ENCODE results near the gene STAC. TPM values are rescaled to one million over a fixed set of nuclear protein-coding genes. Genes with fewer than 3 reads are reported as not detected.
A peak's percentile ranks its signal among the peaks of the same experiment; 100 is the strongest.

Gene STAC
- total RNA-seq, 2 donors from 2014 or later = 0.29 TPM; not detected in 1

GRCh38 chr3:36393563-36393962, 13.3 kb downstream of the STAC start:
- no peak for DNase-seq (ENCODE audit: low spot score)
- peaks cover 2 to 8% of the 10 kb centered on the region in 2 donors for H3K27me3 Mint-ChIP-seq
- ATAC-seq = no peak
- no peaks in the 10 kb centered on the region for H3K36me3 Mint-ChIP-seq
- no peak overlapping the region for H3K27ac Mint-ChIP-seq
- no peak overlapping the region for H3K4me3 Mint-ChIP-seq
- H3K4me1 Mint-ChIP-seq (ENCODE audit: low read depth in 2 of 2) = no peaks in the 10 kb centered on the region
- peaks cover 10% of the 10 kb centered on the region for H3K9me3 Mint-ChIP-seq

DNA sequence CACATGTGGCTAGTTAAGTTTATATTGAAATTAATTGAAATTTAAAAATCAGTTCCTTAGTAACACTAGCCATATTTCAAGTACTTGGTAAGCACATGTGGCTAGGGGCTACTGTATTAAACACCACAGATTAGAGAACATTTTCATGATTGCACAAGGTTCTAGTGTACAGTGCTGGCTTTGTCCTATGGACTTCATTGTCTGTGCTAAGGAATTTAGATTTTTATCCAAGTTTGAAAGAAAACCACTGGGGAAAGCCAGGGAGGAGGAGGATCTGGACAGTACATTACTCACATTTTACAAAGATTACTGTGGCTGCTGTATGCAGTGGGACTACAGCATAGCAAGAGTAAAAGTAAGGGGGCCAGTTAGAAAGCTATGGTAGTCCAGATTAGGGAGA, 13.9 kb downstream of the STAC start:
- no peaks in the 10 kb centered on the region for H3K4me1 Mint-ChIP-seq (ENCODE audit: low read depth in 2 of 2)
- no peak for ATAC-seq
- H3K27me3 Mint-ChIP-seq = peaks cover 2 to 8% of the 10 kb centered on the region in 2 donors
- no peak overlapping the region for H3K27ac Mint-ChIP-seq
- no peak for DNase-seq (ENCODE audit: low spot score)
- H3K36me3 Mint-ChIP-seq = no peaks in the 10 kb centered on the region
- H3K4me3 Mint-ChIP-seq = no peak overlapping the region
- H3K9me3 Mint-ChIP-seq = peaks cover 10% of the 10 kb centered on the region

GRCh38 chr3:36397841-36398240, 17.5 kb downstream of the STAC start:
- Mint-ChIP-seq H3K27ac (no peak overlapping the region), H3K9me3 (peaks cover 10% of the 10 kb centered on the region), H3K36me3 (no peaks in the 10 kb centered on the region), H3K27me3 (peaks cover 2 to 8% of the 10 kb centered on the region in 2 donors), H3K4me3 (no peak overlapping the region), H3K4me1 (ENCODE audit: low read depth in 2 of 2) (no peaks in the 10 kb centered on the region)
- DNase-seq (ENCODE audit: low spot score) (no peak), ATAC-seq (no peak)

DNA sequence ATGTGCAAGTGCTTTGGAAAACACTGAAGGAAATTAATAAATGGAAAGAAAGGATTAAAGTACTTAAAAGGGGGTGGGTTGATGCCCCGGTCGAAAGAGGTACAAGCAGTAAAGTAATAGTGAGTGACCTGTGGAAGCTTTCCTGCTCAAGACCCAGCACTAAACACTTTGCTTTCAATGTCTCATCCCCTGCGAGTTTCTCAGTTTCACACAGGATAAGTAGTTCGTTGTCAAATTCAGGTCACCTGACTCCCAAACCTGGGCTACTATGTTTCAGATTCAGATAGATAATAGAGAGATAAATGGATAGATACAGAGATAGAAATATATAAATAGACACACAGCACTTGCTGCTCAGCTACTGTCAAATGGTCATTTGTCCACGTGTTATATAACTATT, 19.6 kb downstream of the STAC start:
- ATAC-seq (no peak), DNase-seq (ENCODE audit: low spot score) (no peak)
- Mint-ChIP-seq H3K27me3 (peaks cover 0 to 8% of the 10 kb centered on the region in 2 donors), H3K4me3 (no peak overlapping the region), H3K27ac (no peak overlapping the region), H3K9me3 (peaks cover 6% of the 10 kb centered on the region), H3K36me3 (no peaks in the 10 kb centered on the region), H3K4me1 (ENCODE audit: low read depth in 2 of 2) (no peaks in the 10 kb centered on the region)

GRCh38 chr3:36401056-36401455, 20.8 kb downstream of the STAC start:
- DNase-seq (ENCODE audit: low spot score) (no peak), ATAC-seq (no peak)
- H3K27ac Mint-ChIP-seq = no peak overlapping the region
- H3K9me3 Mint-ChIP-seq = peaks cover 6% of the 10 kb centered on the region
- H3K4me3 Mint-ChIP-seq = no peak overlapping the region
- no peaks in the 10 kb centered on the region for H3K4me1 Mint-ChIP-seq (ENCODE audit: low read depth in 2 of 2)
- no peaks in the 10 kb centered on the region for H3K36me3 Mint-ChIP-seq
- H3K27me3 Mint-ChIP-seq = peaks cover 0 to 8% of the 10 kb centered on the region in 2 donors

GRCh38 chr3:36403661-36404060, 23.4 kb downstream of the STAC start:
- Mint-ChIP-seq H3K9me3 (peaks cover 2% of the 10 kb centered on the region), H3K27me3 (no peaks in the 10 kb centered on the region), H3K36me3 (no peaks in the 10 kb centered on the region), H3K4me1 (ENCODE audit: low read depth in 2 of 2) (no peaks in the 10 kb centered on the region), H3K4me3 (no peak overlapping the region), H3K27ac (no peak overlapping the region)
- ATAC-seq (no peak), DNase-seq (ENCODE audit: low spot score) (no peak)

DNA sequence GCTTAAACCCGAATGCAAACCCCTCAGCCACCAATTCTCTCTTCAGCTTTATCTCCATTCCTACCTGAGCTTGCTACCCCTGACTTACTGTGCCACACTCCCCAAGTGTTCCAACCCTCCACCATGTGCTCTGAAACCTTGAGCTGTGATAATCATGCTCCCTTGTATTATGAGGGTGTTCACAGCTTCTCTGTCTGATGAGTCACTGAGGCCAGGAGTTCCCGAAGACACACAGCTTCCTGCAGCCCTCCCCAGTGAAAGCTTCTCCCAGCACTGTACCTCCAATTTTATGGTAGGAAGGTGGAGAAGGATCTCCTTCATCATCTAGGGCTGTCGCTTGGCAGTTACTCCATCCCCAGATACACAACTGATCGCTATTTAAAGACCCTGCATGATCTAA, 24.9 kb downstream of the STAC start:
- no peak overlapping the region for H3K27ac Mint-ChIP-seq
- ATAC-seq = no peak
- no peak overlapping the region for H3K4me3 Mint-ChIP-seq
- no peak for DNase-seq (ENCODE audit: low spot score)
- no peaks in the 10 kb centered on the region for H3K4me1 Mint-ChIP-seq (ENCODE audit: low read depth in 2 of 2)
- H3K27me3 Mint-ChIP-seq = no peaks in the 10 kb centered on the region
- H3K36me3 Mint-ChIP-seq = no peaks in the 10 kb centered on the region
- H3K9me3 Mint-ChIP-seq = peaks cover 2% of the 10 kb centered on the region

GRCh38 chr3:36408146-36408545, 27.8 kb downstream of the STAC start:
- no peaks in the 10 kb centered on the region for H3K27me3 Mint-ChIP-seq
- DNase-seq (ENCODE audit: low spot score) (no peak), ATAC-seq (peak in 1 of 2 donors; percentile 32)
- H3K36me3 Mint-ChIP-seq = no peaks in the 10 kb centered on the region
- H3K4me1 Mint-ChIP-seq (ENCODE audit: low read depth in 2 of 2) = no peaks in the 10 kb centered on the region
- H3K27ac Mint-ChIP-seq = no peak overlapping the region
- no peaks in the 10 kb centered on the region for H3K9me3 Mint-ChIP-seq
- no peak overlapping the region for H3K4me3 Mint-ChIP-seq

DNA sequence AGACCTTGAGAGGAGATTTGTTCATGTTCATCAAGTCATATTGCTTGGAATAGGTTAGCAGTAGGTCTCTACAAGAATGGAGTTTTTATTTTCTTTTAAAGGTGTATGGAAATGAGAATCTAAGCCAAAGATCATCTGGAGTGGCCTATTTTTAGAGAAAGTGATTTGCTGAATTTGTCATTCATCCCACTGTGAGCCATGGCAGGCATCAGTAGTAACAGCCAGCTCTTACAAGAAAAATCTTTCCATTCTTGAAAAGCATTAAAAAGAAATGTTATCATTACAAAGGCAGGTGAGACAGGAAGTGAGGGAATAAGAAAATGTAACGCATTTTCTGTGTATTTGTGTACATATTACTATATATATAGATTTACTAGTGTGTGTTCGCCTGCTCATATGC, 29.6 kb downstream of the STAC start:
- Mint-ChIP-seq H3K27ac (no peak overlapping the region), H3K9me3 (peaks cover 4% of the 10 kb centered on the region), H3K27me3 (no peaks in the 10 kb centered on the region), H3K36me3 (no peaks in the 10 kb centered on the region), H3K4me3 (no peak overlapping the region), H3K4me1 (ENCODE audit: low read depth in 2 of 2) (no peaks in the 10 kb centered on the region)
- ATAC-seq (no peak), DNase-seq (ENCODE audit: low spot score) (no peak)

DNA sequence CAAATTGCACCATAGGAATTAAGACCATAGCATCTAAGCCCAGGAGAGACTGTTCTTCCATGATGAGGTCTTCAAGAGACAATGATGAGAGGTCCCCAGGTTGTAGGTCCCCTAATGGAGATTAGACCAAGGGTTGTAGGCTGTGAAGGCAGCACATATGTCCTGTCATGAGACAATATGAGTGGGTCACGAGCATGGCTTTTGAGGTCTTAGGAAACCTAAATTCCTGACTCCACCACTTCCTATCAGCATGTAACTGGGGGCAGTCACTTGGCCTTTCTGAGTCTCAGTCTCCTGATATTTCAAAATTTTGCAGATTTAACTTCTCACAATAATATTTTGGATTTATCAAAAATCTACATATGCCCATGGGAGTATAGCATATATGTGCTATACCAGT, 31.3 kb downstream of the STAC start:
- no peaks in the 10 kb centered on the region for H3K27me3 Mint-ChIP-seq
- DNase-seq (ENCODE audit: low spot score) (no peak), ATAC-seq (no peak)
- no peaks in the 10 kb centered on the region for H3K4me1 Mint-ChIP-seq (ENCODE audit: low read depth in 2 of 2)
- H3K9me3 Mint-ChIP-seq = peaks cover 4% of the 10 kb centered on the region
- no peak overlapping the region for H3K27ac Mint-ChIP-seq
- H3K4me3 Mint-ChIP-seq = no peak overlapping the region
- H3K36me3 Mint-ChIP-seq = no peaks in the 10 kb centered on the region

DNA sequence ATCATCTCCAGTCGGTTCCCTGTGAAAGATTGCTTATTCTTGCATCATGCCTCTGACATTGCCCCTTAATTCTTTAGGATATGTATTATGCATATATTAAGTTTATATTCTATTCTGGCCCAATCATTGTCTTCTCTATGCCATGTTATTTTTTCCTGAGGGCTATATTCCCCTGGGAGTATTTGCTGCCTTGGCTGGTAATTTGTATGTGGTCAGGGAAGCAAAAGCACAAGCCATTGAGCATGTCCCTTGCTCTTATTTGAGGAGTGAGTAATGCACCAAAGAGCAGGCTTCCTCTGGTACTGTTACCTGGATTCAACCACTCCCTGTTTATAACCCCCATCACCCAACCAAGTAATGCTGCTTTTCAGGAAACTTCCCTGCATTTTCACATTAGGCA, 36.3 kb downstream of the STAC start:
- no peak for DNase-seq (ENCODE audit: low spot score)
- H3K9me3 Mint-ChIP-seq = peaks cover 8% of the 10 kb centered on the region
- H3K4me3 Mint-ChIP-seq = no peak overlapping the region
- H3K27me3 Mint-ChIP-seq = no peaks in the 10 kb centered on the region
- no peak overlapping the region for H3K27ac Mint-ChIP-seq
- no peak for ATAC-seq
- no peaks in the 10 kb centered on the region for H3K36me3 Mint-ChIP-seq
- H3K4me1 Mint-ChIP-seq (ENCODE audit: low read depth in 2 of 2) = no peaks in the 10 kb centered on the region

- no peak for DNase-seq (ENCODE audit: low spot score)
- Mint-ChIP-seq H3K27ac (no peak overlapping the region), H3K9me3 (peaks cover 8% of the 10 kb centered on the region), H3K27me3 (no peaks in the 10 kb centered on the region), H3K4me3 (no peak overlapping the region), H3K36me3 (no peaks in the 10 kb centered on the region), H3K4me1 (ENCODE audit: low read depth in 2 of 2) (no peaks in the 10 kb centered on the region)
- no peak for ATAC-seq
Measured at GRCh38 chr3:36417237-36417636, 36.9 kb downstream of the STAC start.

GRCh38 chr3:36418296-36418695, 38.0 kb downstream of the STAC start:
- Mint-ChIP-seq H3K4me3 (no peak overlapping the region), H3K4me1 (ENCODE audit: low read depth in 2 of 2) (no peaks in the 10 kb centered on the region), H3K27me3 (no peaks in the 10 kb centered on the region), H3K36me3 (no peaks in the 10 kb centered on the region), H3K9me3 (peaks cover 8% of the 10 kb centered on the region), H3K27ac (no peak overlapping the region)
- DNase-seq (ENCODE audit: low spot score) = no peak
- no peak for ATAC-seq

DNA sequence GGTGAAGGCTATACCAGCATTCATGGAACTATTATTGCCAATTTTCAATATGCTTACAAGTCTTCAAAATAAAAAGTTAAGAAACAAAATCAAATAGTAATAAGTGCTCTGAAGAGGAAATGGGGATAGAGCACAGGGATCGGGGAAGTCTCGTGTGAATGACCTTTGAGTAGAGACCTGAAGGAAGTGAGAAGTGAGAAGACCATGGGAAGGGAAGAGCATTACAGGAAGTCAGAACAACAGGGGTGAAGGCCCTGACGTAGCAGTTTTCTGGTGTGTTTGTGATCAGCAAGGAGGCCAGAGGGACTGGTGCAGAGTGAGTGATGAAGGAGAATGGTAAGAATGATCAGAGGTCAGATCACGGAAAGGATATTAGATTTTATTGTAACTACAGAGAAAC, 48.1 kb downstream of the STAC start:
- Mint-ChIP-seq H3K36me3 (no peaks in the 10 kb centered on the region), H3K27me3 (no peaks in the 10 kb centered on the region), H3K4me3 (no peak overlapping the region), H3K4me1 (ENCODE audit: low read depth in 2 of 2) (no peaks in the 10 kb centered on the region), H3K9me3 (peaks cover 4% of the 10 kb centered on the region), H3K27ac (no peak overlapping the region)
- ATAC-seq (no peak), DNase-seq (ENCODE audit: low spot score) (no peak)

GRCh38 chr3:36429986-36430485, 49.7 kb downstream of the STAC start:
- H3K36me3 Mint-ChIP-seq = no peaks in the 10 kb centered on the region
- peaks cover 4% of the 10 kb centered on the region for H3K9me3 Mint-ChIP-seq
- no peak for DNase-seq (ENCODE audit: low spot score)
- no peak overlapping the region for H3K27ac Mint-ChIP-seq
- no peaks in the 10 kb centered on the region for H3K4me1 Mint-ChIP-seq (ENCODE audit: low read depth in 2 of 2)
- ATAC-seq = no peak
- no peak overlapping the region for H3K4me3 Mint-ChIP-seq
- H3K27me3 Mint-ChIP-seq = no peaks in the 10 kb centered on the region
